Common myeloid progenitor, CD34-positive (primary cell): ENCODE results near the gene MEIS1.
A peak's percentile ranks its signal among the peaks of the same experiment; 100 is the strongest.

Source experiments
- CTCF ChIA-PET: fragments of 350-600 bp; sonication (Branson Sonifier 250); formaldehyde crosslinking; loops from one replicate; lab custom pipeline; 2021; ENCODE audit warnings: antibody characterized with exemption; lab: Charles Lee
- POLR2A ChIA-PET: fragments of 350-600 bp; sonication (Branson Sonifier 250); formaldehyde crosslinking; loops from one replicate; lab custom pipeline; 2021; ENCODE audit warnings: antibody characterized with exemption; lab: Charles Lee
- DNase-seq, 3 donors: peaks; one replicate each; pipeline versions ENCODE4 v3.0.0 to v3.0.0-alpha.2; 2013
- H3K27ac ChIP-seq, 2 experiments: 1 replicate in 1 of 2; 2 replicates in 1 of 2; pipeline ENCODE4 v1.7.0; 2013; ENCODE audit warnings: inconsistent platforms in 2 of 2, low read length in 2 of 2, mild to moderate bottlenecking in 2 of 2, low read depth in 1 of 2, moderate library complexity in 1 of 2; ENCODE audit not compliant: severe bottlenecking in 2 of 2, insufficient read depth in 1 of 2, poor library complexity in 1 of 2
- H3K27me3 ChIP-seq, 5 experiments: replicated peaks in 2 of 5; 1 replicate in 3 of 5; 2 replicates in 2 of 5; pipeline versions ENCODE4 v1.6.1 to v1.7.0; 2013; ENCODE audit warnings: low read length in 4 of 5, mild to moderate bottlenecking in 2 of 5, moderate library complexity in 2 of 5, inconsistent platforms in 1 of 5; ENCODE audit not compliant: insufficient read depth in 5 of 5, control insufficient read depth in 4 of 5
- H3K36me3 ChIP-seq, 4 experiments: 1 replicate in 2 of 4; 2 replicates in 2 of 4; pipeline versions ENCODE4 v1.6.1 to v1.7.0; 2013; ENCODE audit warnings: low read length in 3 of 4, control low read depth in 1 of 4, mild to moderate bottlenecking in 1 of 4; ENCODE audit not compliant: control insufficient read depth in 4 of 4, insufficient read depth in 4 of 4
- H3K4me1 ChIP-seq, 4 experiments: 1 replicate in 3 of 4; 2 replicates in 1 of 4; pipeline versions ENCODE4 v1.6.1 to v1.7.1; 2013; ENCODE audit warnings: low read length in 3 of 4, mild to moderate bottlenecking in 3 of 4, control low read depth in 1 of 4, inconsistent platforms in 1 of 4, moderate library complexity in 1 of 4; ENCODE audit not compliant: control insufficient read depth in 4 of 4, insufficient read depth in 4 of 4; ENCODE audit errors: control extremely low read depth in 1 of 4
- H3K4me3 ChIP-seq, 7 experiments: 1 replicate in 4 of 7; 2 replicates in 3 of 7; pipeline versions ENCODE4 v1.5.1 to v1.7.0; 2013; ENCODE audit warnings: mild to moderate bottlenecking in 7 of 7, low read length in 6 of 7, moderate library complexity in 6 of 7, inconsistent platforms in 2 of 7, low read depth in 2 of 7, control low read depth in 1 of 7; ENCODE audit not compliant: insufficient read depth in 4 of 7, control insufficient read depth in 1 of 7; ENCODE audit errors: extremely low read depth in 1 of 7
- H3K9me3 ChIP-seq, 5 experiments: 1 replicate in 4 of 5; 2 replicates in 1 of 5; pipeline versions ENCODE4 v1.6.1 to v1.7.1; 2013; ENCODE audit warnings: low read length in 4 of 5, mild to moderate bottlenecking in 2 of 5, inconsistent platforms in 1 of 5, low read depth in 1 of 5, moderate library complexity in 1 of 5; ENCODE audit not compliant: control insufficient read depth in 4 of 5, insufficient read depth in 2 of 5; ENCODE audit errors: control extremely low read depth in 1 of 5
- WGBS: methylation state at CpG from one replicate; pipeline ENCODE4 v1.1.5; 2013; ENCODE audit not compliant: insufficient coverage; 5-methylcytosine and 5-hydroxymethylcytosine counted together

The MEIS1 gene

DNA sequence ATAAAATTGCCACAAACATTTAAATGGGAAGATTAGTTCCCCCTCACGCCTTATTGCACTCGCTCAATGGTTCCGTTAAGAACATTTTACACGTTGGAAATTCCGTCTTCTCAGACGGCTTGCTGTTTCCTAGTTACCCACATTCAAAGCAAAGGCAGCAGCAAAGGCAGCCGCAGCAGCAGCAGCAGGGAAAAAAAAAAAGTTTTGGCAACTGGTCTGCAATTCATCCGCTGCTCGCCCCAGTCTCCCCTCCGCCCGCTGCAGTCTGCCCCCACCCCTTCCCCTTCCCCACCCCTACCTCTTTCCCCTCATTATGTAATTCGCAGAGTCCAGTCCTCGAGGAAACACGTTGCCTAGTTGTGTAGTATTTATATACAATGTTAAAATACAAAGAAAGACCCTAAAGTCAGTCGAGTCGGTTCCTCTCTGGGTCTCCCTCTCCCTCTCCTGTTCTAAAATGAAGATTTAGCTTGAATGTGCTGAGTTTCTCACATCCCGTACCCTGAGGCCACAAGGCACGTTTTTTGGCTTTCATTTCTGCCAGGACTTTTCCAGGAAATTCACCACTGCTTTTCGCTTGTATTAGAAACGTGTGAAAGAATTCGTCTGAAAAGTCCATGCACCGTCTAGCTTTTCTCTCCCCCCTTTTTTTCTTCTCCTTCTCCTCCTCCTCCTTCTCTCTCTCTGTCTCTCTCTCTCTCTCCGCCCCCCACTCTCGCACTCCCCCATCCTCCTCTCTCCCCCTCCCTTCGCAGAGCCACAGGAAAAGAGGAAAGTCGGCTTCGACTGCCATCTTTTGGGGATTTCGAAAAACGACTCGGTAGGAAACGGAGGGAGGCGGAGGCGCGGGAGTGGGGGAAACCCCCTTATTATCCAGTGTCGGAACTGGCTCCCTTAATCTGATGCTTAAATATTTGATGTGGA lies 140.0 kb downstream of the MEIS1 start:
- ChIA-PET CTCF (interaction anchor here (0.7 to 15.0 kb wide), 14 partner anchors 11 to 150 kb away, joined by 3 to 185 read pairs (median 4); partner anchors contain the start of gene MEIS1), POLR2A (interaction anchor here (0.7 to 3.1 kb wide), 5 partner anchors 47 to 999 kb away, joined by 3 to 22 read pairs (median 6); partner anchors contain the start of gene MEIS1)
- 0% methylated on average over 13 of the region's 35 CpGs for WGBS
- Histone ChIP-seq H3K36me3 (peaks cover 2 to 16% (median 9%) of the 10 kb centered on the region in 4 experiments), H3K9me3 (no peaks in the 10 kb centered on the region), H3K27ac (peak overlapping the region; percentile 87 to 97), H3K27me3 (peaks cover 0 to 16% (median 0%) of the 10 kb centered on the region in 5 experiments), H3K4me3 (peak overlapping the region; percentile 54 to 97 (median 86)), H3K4me1 (peaks cover under 1 to 70% (median 54%) of the 10 kb centered on the region in 4 experiments)
- DNase-seq = peak; percentile 91 to 97 (median 95)

DNA sequence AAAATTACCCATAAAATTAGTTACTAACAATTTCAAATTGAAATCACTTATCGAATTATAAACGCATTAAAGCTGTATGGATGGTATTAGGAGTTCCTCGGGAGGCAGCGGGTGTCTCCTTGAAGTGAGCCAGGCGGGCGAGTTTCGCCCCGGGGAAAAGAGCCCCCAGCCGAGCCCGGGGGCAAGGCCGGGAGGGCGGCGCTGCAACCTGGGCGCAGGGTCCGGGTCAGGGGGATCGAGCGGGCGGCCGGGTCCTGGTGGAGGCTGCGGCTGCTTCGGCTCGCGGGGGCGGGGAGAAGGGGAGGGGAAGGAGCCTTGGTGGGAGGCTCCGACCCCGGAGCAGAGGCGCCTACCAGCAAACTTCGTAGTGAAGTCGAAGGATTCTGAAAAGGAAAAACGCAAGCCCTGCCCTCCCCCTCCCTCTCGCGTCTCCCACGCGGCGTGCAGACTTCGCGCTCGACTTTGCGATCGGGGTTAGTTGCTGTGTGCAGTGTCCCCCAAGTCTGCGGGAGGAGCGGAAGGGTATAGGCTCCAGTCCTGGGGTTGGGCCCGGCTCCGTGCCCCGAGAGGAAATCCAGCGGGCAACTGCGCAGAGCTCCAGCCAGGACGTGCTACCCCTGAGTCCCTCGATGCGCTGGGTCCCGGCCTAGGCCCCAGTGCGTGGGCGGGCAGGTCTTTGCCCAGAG lies 140.8 kb downstream of the MEIS1 start:
- Histone ChIP-seq H3K9me3 (no peaks in the 10 kb centered on the region), H3K4me1 (peaks cover 3 to 73% (median 53%) of the 10 kb centered on the region in 4 experiments), H3K4me3 (peak overlapping the region; percentile 54 to 97 (median 86)), H3K36me3 (peaks cover 2 to 16% (median 9%) of the 10 kb centered on the region in 4 experiments), H3K27me3 (peaks cover 0 to 16% (median 0%) of the 10 kb centered on the region in 5 experiments), H3K27ac (peak overlapping the region; percentile 87 to 97)
- CTCF ChIA-PET = interaction anchor here (1.0 to 15.0 kb wide), 15 partner anchors 10 to 640 kb away, joined by 3 to 185 read pairs (median 7); partner anchors contain the start of gene MEIS1
- DNase-seq = peak in 2 of 3 donors; percentile 77 to 83
- 0% methylated on average over 38 of the region's 53 CpGs for WGBS
- POLR2A ChIA-PET = interaction anchor here (0.6 to 3.1 kb wide), 5 partner anchors 15 to 992 kb away, joined by 3 to 22 read pairs (median 4); partner anchors contain the start of gene MEIS1

DNA sequence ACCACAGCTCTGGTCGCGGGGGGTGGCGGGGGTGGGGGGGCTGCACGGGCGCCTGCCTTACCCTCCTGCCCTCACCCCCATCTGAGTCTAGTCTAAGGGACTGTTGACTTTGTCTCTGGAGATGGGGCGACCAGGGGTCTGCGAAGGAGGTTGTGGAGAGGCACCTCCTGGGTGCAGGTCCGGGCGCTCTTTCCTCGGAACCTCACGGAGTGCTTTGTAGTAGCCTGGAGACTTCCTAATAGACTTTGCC lies 141.3 kb downstream of the MEIS1 start:
- DNase-seq = no peak
- Histone ChIP-seq H3K4me3 (peak overlapping the region; percentile 51 to 97 (median 86)), H3K27ac (peak overlapping the region; percentile 87 to 97), H3K36me3 (peaks cover 1 to 12% (median 6%) of the 10 kb centered on the region in 4 experiments), H3K4me1 (peaks cover 3 to 74% (median 54%) of the 10 kb centered on the region in 4 experiments), H3K27me3 (peaks cover 0 to 16% (median 0%) of the 10 kb centered on the region in 5 experiments), H3K9me3 (no peaks in the 10 kb centered on the region)
- ChIA-PET CTCF (interaction anchor here (1.2 to 15.0 kb wide), 12 partner anchors 10 to 640 kb away, joined by 3 to 185 read pairs (median 9); partner anchors contain the start of gene MEIS1), POLR2A (interaction anchor here (0.6 to 3.1 kb wide), 4 partner anchors 15 to 993 kb away, joined by 3 to 22 read pairs (median 10); partner anchors contain the start of gene MEIS1)
- WGBS = 0% methylated on average over 9 of the region's 11 CpGs

DNA sequence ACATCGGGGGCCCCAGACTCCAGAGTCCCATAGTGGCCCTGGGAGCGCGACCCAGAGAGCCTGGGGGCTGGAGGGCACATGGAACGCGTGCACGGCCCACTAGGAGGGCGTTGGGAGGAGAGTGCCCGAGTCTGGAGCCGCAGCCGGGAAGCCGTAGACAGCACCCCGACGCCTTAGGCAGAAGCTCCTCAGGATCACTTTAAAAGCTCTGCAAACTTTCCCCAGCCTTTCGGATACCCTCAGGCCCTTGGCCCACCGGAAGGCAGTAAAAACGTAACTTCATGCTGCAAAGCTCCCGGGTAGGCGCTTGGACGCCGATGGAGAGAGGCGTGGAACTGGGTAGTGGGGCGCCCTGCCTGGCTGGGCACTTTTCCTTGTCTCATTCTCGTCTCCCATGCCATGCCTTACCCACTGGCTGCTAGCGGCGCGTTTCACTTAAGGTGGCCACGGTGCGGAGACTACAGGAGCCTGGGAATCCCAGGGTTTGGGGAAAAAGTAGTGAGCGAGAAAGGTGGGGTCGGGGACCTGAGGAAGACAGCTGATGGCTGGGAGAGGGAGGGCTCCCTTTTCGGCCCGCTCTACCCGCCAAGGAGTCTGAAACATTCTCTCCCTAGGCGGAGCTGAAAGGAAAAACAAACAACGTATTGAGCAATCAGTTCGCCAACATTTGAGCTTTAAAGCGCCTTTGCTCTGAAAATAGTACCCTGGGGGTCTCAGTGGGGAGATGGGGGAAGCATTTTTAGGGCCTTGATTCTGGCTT lies 141.8 kb downstream of the MEIS1 start:
- Histone ChIP-seq H3K27me3 (peaks cover 0 to 16% (median 0%) of the 10 kb centered on the region in 5 experiments), H3K36me3 (peaks cover 0 to 7% (median 2%) of the 10 kb centered on the region in 4 experiments), H3K9me3 (no peaks in the 10 kb centered on the region), H3K27ac (peak overlapping the region; percentile 87 to 97), H3K4me1 (peaks cover 3 to 69% (median 55%) of the 10 kb centered on the region in 4 experiments), H3K4me3 (peak overlapping the region; percentile 51 to 97 (median 86))
- ChIA-PET CTCF (interaction anchor here (0.6 to 15.0 kb wide), 15 partner anchors 9 to 639 kb away, joined by 3 to 185 read pairs (median 8); partner anchors contain the start of gene MEIS1), POLR2A (interaction anchor here (0.6 to 3.1 kb wide), 5 partner anchors 16 to 993 kb away, joined by 3 to 22 read pairs (median 4); partner anchors contain the start of gene MEIS1)
- WGBS = under 1% methylated on average over 29 of the region's 37 CpGs
- DNase-seq = no peak

DNA sequence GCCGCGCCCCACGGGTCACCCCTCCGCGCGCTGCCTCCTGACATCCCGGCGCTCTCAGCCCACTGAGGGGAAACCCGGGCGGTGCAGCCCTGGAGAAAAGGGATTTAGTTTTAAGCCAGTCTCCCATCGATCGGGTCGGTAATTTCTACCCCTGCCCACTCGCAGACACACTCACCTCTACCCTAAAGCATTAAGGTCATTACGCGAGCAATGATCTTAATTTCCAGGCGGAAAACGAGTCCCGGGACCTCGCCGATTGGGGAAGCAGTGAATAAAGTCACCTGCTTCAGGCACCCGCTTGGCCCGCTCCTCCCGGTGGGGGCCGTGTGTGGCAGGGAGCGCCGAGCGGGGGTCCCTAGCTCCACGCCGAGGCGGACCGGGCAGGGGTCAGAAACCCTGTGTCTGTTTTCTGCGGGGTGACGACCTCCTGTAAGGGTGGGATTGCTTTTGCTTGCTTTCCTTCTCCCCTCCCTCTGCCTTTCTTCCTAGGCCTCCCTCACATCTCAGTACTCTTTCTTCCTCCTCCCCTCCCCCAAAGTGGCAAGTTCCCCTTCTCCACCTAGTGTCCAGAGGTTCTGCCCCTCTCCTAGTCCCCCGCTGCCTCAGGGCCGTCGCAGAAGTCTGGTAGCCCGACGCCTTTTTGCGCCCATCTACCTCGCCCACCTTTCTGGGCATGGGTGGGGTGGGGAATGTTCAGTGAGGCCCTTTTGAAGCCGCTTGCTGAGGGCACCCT lies 142.6 kb downstream of the MEIS1 start:
- under 1% methylated on average over 24 of the region's 42 CpGs for WGBS
- peaks cover 3 to 65% (median 51%) of the 10 kb centered on the region in 4 experiments for H3K4me1 ChIP-seq
- ChIA-PET POLR2A (interaction anchor here (0.8 to 3.1 kb wide), 2 partner anchors 143 to 147 kb away, joined by 3 to 22 read pairs; partner anchors contain the start of gene MEIS1), CTCF (interaction anchor here (0.6 to 15.0 kb wide), 12 partner anchors 9 to 638 kb away, joined by 3 to 185 read pairs (median 10); partner anchors contain the start of gene MEIS1)
- H3K36me3 ChIP-seq = no peaks in the 10 kb centered on the region
- H3K4me3 ChIP-seq = peak overlapping the region; percentile 51 to 97 (median 86)
- H3K27me3 ChIP-seq = peaks cover 0 to 21% (median 0%) of the 10 kb centered on the region in 5 experiments
- DNase-seq = peak in 2 of 3 donors; percentile 63 to 71
- H3K9me3 ChIP-seq = no peaks in the 10 kb centered on the region
- H3K27ac ChIP-seq = peak overlapping the region; percentile 87 to 97
